GM18858 (cell line): ENCODE results near the gene LYSET.
A peak's percentile ranks its signal among the peaks of the same experiment; 100 is the strongest.
"Not testable (repeated sequence)": the region's sequence is repeated elsewhere in the genome, so short reads cannot be mapped to it uniquely, and the experiment has no call there.

Source experiments
- ATAC-seq: cut with Tn5 transposase; IDR thresholded peaks from one replicate; pipeline ENCODE4 v1.9.1; 2021; ENCODE audit not compliant: unreplicated experiment

LYSET gene, protein sequence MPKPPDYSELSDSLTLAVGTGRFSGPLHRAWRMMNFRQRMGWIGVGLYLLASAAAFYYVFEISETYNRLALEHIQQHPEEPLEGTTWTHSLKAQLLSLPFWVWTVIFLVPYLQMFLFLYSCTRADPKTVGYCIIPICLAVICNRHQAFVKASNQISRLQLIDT

GRCh38 chr14:93184391-93185348, at the start of gene LYSET, which contains the start of gene MOAP1:
LYSET (plus strand) TSS chr14:93185317; CDS start chr14:93185406, 89 bp downstream.
MOAP1 (minus strand) TSS chr14:93184897; CDS start chr14:93184242, 655 bp downstream.
- ATAC-seq = peak; percentile 72

- ATAC-seq = no peak
Observed at GRCh38 chr14:93135399-93135798, 49.7 kb upstream of the LYSET start.

- ATAC-seq = no peak
Observed at GRCh38 chr14:93136009-93136408, 49.1 kb upstream of the LYSET start.

- ATAC-seq = not testable (repeated sequence)
Observed at GRCh38 chr14:93136508-93136907, 48.6 kb upstream of the LYSET start.

- ATAC-seq = no peak
Observed at GRCh38 chr14:93137864-93138263, 47.3 kb upstream of the LYSET start.

DNA sequence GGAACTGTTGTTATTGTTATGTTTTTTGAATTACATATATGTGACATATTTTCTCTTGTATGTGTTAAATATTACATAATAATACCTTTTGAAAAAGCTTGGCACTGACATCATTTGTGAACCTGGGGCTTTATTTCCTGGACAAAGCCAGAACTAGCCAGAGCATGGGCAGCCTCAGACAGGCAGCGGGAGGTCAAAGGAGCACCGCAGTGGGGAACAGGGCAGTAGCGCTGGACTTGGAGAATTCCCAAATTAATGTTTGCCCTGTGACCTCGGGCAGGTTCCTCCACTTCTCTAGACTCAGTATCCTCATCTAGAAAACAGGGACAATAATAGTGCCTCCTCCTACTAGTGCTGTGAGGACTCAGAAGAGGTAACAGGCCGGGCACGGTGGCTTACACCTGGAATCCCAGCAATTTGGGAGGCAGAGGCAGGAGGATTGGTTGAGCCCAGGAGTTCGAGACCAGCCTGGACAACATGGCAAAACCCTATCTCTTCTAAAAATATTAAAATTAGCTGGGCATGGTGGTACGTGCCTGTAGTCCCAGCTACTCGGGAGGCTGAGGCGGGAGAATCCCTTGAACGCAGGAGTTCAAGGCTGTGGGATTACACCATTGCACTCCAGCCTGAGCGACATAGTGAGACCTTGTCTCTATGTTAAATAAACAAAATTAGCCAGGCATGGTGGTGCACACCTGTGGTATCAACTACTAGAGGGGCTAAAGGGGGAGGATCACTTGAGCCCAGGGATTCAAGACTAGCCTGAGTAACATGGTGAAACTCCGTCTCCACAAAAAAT, 42.1 kb upstream of the LYSET start:
- no peak for ATAC-seq

DNA sequence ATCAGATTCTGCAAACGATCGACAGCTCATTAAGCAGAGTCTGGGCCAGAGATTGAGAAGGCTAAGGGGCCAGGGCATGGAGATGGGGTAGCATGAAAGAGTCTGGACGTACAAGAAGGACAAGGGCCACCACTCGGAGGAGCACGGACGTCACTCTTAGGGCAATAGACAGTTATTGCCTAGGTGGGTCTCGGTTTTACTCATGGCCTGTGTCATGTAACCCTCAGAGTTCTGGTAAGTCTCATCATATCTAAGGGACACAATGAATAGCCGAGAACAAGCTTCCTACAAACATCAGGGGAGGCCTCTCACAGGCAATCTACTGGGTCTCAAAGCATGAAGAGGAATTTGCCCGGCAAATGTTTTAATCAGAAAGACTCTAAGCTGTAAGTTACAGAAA, 39.0 kb upstream of the LYSET start:
- ATAC-seq = no peak

- ATAC-seq = no peak
Observed at GRCh38 chr14:93148979-93149378, 36.1 kb upstream of the LYSET start.

- no peak for ATAC-seq
Observed at GRCh38 chr14:93150227-93151208, 34.6 kb upstream of the LYSET start.

- ATAC-seq = no peak
Observed at GRCh38 chr14:93153121-93153520, 32.0 kb upstream of the LYSET start.

GRCh38 chr14:93155667-93156066, 29.4 kb upstream of the LYSET start:
- ATAC-seq = no peak

DNA sequence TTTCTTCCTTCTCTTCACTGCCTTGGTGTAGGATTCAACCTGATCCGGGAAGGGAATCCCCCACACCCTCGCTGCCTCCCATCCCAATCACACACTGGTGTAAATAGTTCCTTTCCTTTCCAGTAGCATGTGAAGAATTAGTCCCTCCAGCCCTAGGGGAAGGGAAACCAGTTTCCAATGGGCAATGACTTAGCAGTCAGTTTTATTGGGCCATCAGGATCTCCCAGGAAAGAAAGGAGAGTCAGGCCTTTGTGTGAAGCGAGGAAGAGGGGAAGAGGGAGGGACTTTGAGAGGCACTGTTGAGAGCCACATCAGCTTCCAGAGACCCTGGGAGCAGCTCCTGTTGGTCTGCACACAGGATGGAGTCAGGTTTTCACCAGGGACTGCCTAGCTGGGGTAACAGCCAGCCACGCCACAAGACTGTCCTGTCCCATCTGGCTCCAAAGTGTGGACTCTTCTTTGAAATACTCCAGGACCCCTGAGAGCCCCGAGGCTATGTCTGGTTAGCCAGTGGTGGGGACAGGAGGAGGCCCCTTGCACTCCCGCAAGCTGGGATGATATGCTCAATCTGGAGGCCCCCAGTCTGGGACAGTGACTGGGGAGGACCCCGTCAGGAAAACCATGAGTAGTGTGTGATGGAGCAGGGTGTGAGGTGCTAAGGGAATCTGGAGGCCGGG, 28.3 kb upstream of the LYSET start:
- no peak for ATAC-seq

- not testable (repeated sequence) for ATAC-seq
Observed at GRCh38 chr14:93158349-93158748, 26.8 kb upstream of the LYSET start.

- ATAC-seq = not testable (repeated sequence)
Observed at GRCh38 chr14:93159625-93160352, 25.3 kb upstream of the LYSET start.

- ATAC-seq = no peak
Observed at GRCh38 chr14:93160353-93160801, 24.7 kb upstream of the LYSET start.

DNA sequence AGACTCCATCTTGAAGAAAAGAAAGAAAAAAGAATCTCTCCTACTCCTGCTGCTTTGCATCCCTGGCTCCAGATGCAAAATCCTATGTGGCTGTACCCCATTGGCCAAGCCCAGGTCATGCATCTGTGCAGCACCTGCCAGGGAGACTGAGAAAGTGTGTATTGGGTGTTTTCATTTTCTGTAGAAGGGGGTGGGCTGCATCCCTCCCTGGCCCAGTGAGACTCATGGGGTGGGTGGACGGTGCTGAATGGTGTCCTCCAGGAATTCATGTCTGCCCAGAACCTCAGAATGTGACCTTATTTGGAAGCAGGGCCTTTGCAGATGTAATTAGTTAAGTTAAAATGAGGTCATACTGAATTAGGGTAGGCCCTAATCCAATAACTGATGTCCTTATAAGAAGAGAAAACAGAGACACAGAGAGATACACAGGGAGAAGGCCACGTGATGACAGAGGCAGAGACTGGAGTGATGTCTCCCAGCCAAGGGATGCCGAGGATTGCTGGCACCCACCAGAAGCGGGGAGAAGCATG, 23.6 kb upstream of the LYSET start:
- no peak for ATAC-seq

DNA sequence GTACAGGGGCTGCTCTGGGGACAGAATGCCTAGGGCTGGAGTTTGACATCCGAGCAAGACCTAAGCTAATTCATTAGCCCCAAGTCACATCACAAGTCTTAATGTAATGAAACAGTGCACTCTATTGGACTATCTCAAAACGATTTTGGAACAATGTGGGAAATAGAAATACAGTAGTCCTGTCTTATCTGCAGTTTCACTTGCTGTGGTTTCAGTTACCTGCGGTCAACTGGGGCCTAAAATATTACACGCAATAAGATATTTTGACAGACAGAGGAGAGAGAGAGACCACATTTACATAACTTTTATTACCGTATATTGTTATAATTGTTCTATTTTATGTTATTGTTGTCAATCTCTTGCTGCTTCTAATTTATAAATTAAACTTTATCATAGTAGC, 21.6 kb upstream of the LYSET start:
- no peak for ATAC-seq
